HG02943 (cell line): ENCODE measurements around the gene CREBBP.

ENCODE experiments used
- ATAC-seq: cut with Tn5 transposase; IDR thresholded peaks from one replicate; pipeline ENCODE4 v1.9.1; 2021; ENCODE audit warnings: mild to moderate bottlenecking, low read depth, moderate library complexity; ENCODE audit not compliant: unreplicated experiment

The CREBBP gene

GRCh38 chr16:3881499-3881990, 1.0 kb upstream of the CREBBP start:
- ATAC-seq, result no peak

- peak; percentile 52 for ATAC-seq
Measured at GRCh38 chr16:3879887-3880564, 487 bp downstream of the CREBBP start.

GRCh38 chr16:3879258-3879886, 1.1 kb downstream of the CREBBP start:
- ATAC-seq, result peak; percentile 6

GRCh38 chr16:3878610-3879009, 1.9 kb downstream of the CREBBP start:
- ATAC-seq, result no peak

- no peak for ATAC-seq
Measured at GRCh38 chr16:3876695-3877094, 3.8 kb downstream of the CREBBP start.

GRCh38 chr16:3876160-3876559, 4.4 kb downstream of the CREBBP start:
- no peak for ATAC-seq

- ATAC-seq, result no peak
Measured at GRCh38 chr16:3874794-3875692, 5.5 kb downstream of the CREBBP start.

GRCh38 chr16:3874242-3874641, 6.3 kb downstream of the CREBBP start:
- ATAC-seq, result no peak

- ATAC-seq, result no peak
Measured at GRCh38 chr16:3873482-3874173, 6.9 kb downstream of the CREBBP start.

GRCh38 chr16:3872216-3872895, 8.2 kb downstream of the CREBBP start:
- no peak for ATAC-seq

GRCh38 chr16:3868967-3869366, 11.5 kb downstream of the CREBBP start:
- ATAC-seq, result no peak

- ATAC-seq, result no peak
Measured at GRCh38 chr16:3868556-3868955, 12.0 kb downstream of the CREBBP start.

- no peak for ATAC-seq
Measured at GRCh38 chr16:3866703-3867431, 13.6 kb downstream of the CREBBP start.

GRCh38 chr16:3865241-3865640, 15.3 kb downstream of the CREBBP start:
- no peak for ATAC-seq

GRCh38 chr16:3864562-3864961, 16.0 kb downstream of the CREBBP start:
- ATAC-seq, result no peak

- ATAC-seq, result no peak
Measured at GRCh38 chr16:3863587-3863986, 16.9 kb downstream of the CREBBP start.

GRCh38 chr16:3861808-3862451, 18.6 kb downstream of the CREBBP start:
- no peak for ATAC-seq

- no peak for ATAC-seq
Measured at GRCh38 chr16:3859889-3860288, 20.6 kb downstream of the CREBBP start.

- ATAC-seq, result no peak
Measured at GRCh38 chr16:3858801-3859200, 21.7 kb downstream of the CREBBP start.
